HG02885 (cell line): ENCODE measurements around the gene TTLL3.
A peak's percentile ranks its signal among the peaks of the same experiment; 100 is the strongest.
"Not testable (repeated sequence)": the region's sequence is repeated elsewhere in the genome, so short reads cannot be mapped to it uniquely, and the experiment has no call there.

ENCODE experiments used
- ATAC-seq: cut with Tn5 transposase; IDR thresholded peaks from one replicate; pipeline ENCODE4 v1.9.1; 2021; ENCODE audit warnings: mild to moderate bottlenecking; ENCODE audit not compliant: unreplicated experiment, poor library complexity

The TTLL3 gene

GRCh38 chr3:9809615-9810432 lies at the start of gene TTLL3:
Gene TTLL3, plus strand, starts transcription at chr3:9810262. Its CDS starts 400 bp downstream, at chr3:9810662.
- ATAC-seq, result peak; percentile 49

DNA sequence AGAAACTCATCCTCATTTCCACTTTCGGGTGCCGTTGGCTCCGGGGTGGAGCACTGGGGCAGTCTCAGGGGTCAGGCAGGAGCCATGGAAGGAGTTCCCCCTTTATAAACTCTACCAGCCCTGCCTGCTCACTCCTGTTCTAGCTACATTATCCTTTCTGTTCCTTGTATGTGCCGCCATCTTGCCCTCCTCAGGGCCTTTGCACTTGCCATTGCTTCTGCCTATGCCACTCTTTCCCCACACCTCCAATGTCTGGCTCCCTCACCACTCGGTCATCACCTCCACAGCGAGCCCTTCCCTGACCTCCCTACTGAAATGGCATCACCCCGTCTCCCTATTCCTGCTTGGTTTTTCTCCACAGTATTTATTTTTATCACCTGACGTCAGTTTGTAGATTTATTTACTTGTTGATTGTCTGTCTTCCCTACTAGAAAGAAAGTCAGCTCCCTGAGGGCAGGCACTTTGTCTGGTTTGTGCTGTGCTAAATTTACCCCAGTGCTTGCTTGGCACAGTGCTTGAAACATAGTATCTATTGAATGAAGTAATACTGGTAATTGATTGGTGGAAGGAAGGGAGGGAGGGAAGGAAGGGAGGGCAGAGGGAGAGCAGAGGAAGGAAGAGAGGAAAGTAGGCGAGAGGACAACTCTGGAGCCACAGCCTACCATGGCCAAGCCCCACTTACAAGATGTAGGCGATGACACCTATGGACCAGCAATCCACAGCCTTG lies 49.1 kb upstream of the TTLL3 start:
- no peak for ATAC-seq

DNA sequence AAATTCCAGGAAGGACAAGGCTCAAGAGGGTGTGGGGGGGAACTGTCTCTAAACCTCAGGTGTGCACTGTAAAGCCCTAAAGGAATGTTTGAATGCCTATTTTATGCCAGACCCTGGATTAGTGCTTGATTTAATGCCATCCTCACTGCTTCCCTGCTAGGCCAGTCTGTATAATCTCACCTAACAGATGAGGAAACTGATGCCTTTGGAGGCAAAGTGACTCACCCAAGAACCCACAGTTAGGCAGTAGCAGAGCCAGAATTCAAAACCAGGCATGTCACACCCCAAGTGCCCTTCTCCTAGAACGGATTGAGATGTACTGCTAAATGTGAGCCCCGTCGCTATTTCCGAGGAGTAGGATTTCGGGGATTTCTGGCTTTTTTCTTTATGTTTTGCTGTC lies 48.1 kb upstream of the TTLL3 start:
- no peak for ATAC-seq

GRCh38 chr3:9762871-9763270 lies 47.2 kb upstream of the TTLL3 start:
- ATAC-seq, result no peak

DNA sequence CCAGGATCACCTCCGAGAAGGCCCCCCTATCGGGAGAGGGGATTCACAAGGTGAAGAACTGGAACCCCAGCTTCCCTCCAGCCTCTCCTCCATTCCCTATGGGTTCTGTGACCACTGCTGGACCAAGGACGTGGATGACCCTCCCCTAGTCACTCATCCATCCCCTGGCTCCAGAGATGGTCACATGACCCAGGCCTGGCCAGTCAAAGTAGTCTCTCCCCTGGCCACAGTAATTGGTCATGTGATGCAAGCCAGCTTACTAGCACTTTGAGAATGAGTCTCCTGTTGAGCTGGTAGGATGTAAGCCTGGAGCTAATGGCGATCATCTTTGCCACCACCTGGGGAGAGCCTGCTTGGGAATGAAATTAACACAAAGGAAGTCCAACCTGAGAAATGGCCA lies 44.2 kb upstream of the TTLL3 start:
- no peak for ATAC-seq

GRCh38 chr3:9767418-9767817 lies 42.6 kb upstream of the TTLL3 start:
- no peak for ATAC-seq

DNA sequence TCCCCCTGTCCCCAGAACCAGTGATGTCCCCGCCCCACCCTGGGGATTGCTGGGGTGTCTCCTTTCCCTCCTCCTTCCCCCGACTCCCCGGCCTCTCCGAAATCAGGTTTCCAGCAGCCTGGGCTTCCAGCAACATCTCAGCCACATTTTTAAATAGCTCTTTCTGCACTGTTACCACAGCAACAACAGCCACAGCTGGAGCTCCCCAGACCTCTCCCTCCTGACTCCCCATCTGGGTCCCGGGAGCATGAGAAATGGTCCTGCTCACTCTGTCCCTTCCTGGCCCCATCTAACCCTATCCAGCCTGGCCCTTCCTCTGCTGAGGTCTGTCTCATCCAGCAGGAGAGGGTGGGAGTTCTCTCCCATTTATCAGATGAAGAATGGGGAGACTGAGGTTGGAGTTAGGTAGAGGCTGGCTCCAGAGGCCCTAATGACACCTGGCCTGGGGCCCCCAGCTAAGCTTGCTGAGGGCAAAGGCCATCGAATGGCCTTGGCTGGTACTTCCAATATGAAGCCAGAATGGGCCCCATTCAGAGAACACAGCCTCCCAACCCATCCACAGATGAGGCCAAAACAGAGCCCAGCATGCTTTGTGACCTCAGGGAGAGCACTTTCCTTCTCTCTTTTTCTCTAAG lies 41.8 kb upstream of the TTLL3 start:
- ATAC-seq, result no peak

DNA sequence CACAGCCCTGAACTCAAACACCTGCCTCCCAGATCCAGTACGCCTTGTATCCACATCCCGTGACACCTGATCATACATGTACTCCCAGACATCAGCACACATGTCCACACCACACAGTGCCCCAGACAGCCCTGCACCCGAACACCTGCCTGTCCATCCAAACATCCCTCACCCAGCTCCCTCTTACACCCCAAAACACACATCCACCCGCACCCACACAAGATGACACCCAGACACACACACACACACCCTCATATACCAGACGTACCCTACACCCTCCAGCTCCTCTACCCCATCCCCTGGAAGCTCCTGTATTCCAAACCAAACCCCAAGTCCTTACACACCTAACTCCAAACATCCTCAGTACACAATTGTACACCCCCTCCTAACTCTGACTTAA lies 41.0 kb upstream of the TTLL3 start:
- ATAC-seq, result no peak

GRCh38 chr3:9769426-9770275 lies 40.4 kb upstream of the TTLL3 start, which contains the start of gene CAMK1:
Gene CAMK1, minus strand, starts transcription at chr3:9769947. Its CDS starts 2,198 bp downstream, at chr3:9767749.
- peak; percentile 89 for ATAC-seq

- no peak for ATAC-seq
Measured at GRCh38 chr3:9770276-9770812, 39.7 kb upstream of the TTLL3 start.

DNA sequence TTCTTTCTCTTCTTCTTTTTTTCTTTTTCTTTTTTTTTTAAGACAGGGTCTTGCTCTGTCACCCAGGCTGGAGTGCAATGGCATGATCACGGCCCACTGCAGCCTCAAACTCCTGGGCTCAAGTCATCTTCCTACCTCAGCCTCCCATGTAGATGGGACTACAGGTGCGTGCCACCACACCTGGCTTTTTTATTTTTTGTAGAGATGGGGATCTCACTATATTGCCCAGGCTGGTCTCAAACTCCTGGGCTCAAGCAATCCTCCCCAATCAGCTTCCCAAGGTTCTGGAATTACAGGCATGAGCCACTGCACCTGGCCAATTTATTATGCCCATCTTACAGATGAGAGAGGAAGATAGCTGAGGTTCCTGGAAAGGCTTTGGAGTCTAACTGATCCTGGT lies 39.1 kb upstream of the TTLL3 start:
- ATAC-seq, result not testable (repeated sequence)

GRCh38 chr3:9776896-9777693 lies 33.0 kb upstream of the TTLL3 start:
- no peak for ATAC-seq

DNA sequence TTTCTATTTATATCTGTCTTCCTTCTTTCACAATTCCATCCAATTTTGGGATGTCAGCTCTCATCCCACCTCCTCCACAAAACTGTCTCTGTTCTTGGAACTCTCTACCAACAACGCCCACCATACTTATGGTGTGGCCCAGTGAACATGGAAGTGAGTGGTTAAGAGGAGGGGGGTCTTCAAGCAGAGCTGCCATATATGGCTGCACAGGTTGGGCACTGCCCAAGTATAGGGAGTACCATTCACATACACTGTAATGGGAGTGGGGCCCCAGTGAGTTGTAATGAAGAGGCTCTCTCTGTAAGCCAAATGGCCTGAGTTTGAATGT lies 32.4 kb upstream of the TTLL3 start:
- ATAC-seq, result no peak

GRCh38 chr3:9778143-9779074 lies 31.7 kb upstream of the TTLL3 start:
- ATAC-seq, result no peak

DNA sequence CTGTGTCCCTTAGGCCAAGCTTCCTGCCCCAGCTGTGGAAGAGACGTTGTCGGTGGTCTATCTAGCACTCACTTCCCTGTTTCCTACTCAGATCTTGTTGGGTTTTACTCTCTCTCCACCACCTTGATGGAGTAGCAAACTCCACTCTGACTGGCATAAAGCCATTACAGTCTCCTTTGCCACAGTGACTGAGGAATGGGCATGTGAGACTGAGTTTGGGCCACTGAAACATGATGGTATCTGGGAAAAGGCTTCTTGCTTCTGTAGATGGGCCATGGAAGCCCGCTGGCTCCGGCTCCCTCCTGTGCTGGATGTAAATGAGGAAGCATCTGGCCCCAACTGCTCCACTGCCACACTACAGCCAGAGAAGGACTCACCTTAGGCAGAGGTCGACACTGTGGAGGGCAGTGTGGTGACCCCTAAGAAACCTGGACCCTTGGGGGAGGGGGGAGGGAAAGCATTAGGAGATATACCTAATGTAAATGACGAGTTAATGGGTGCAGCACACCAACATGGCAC lies 30.9 kb upstream of the TTLL3 start:
- ATAC-seq, result no peak

DNA sequence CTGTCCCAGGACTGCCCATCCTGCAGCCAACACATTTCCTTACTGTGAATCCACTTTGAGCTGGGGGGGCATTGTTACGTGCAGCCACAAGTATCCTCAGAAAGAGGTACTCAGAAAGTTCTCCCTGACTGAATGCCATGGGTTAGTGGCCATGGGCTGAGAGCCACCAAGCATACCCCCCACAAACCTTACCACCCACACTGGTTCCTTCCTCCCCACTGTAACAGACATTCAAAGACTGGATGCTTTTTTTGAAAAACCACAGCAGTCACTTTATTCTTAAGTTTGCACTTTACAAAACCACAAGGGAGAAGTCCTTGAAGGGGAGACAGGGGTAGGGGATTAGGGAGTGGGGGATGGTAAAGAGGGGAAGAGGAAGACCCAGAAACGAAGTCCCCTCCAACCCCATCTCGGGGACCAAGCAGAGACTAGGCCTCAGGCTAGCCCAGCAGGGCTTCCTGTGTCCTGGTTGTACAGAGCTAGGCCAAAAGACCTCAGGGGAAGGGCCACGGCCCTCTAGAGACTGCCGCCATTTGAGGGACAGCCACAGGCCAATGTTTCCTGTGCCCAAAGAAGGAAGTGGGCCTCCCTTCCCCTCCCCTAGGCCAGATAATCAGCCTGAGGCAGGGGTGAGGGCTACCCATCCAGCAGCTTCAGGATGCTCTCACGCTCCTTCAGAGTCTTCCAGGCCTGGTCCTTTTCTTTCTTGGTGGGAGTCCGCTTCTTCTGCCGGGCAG lies 30.2 kb upstream of the TTLL3 start:
- peak; percentile 64 for ATAC-seq

DNA sequence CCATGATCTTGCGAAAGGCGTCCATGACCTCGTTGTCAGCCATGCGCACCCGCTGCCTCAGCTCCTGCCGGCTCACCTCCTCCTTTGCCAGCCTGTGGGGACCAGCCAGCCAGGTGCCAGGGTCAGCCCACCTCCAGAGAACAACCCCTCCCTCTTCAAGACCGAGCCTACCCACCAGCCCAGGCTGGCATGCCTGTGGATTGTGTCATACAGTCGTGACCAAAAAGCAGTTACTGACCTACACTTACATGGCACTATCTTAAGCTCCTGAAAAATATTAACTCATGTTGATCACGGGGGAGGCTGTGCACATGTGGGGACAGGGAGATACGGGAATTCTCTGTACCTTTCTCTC lies 29.6 kb upstream of the TTLL3 start:
- no peak for ATAC-seq
